SK-N-SH treated with all-trans-retinoic acid at 6 μM for 48 hours (cell line): ENCODE results near the gene KRT73.

Experiments used
- CREB5 ChIP-seq: fragments of 250-450 bp; sonication (Bioruptor Pico); IDR thresholded peaks from 2 replicates; pipeline ENCODE4 v1.5.1; 2020; ENCODE audit warnings: low read depth, mild to moderate bottlenecking, moderate library complexity
- CSDC2 ChIP-seq: fragments of 250-450 bp; sonication (Bioruptor Pico); IDR thresholded peaks from 2 replicates; pipeline ENCODE4 v1.5.0; 2020; ENCODE audit warnings: mild to moderate bottlenecking, moderate library complexity
- CSRNP3 ChIP-seq: fragments of 250-450 bp; sonication (Bioruptor Pico); IDR thresholded peaks from 2 replicates; pipeline ENCODE4 v1.5.1; 2021; ENCODE audit warnings: mild to moderate bottlenecking, moderate library complexity
- ESRRG ChIP-seq: fragments of 250-450 bp; sonication (Bioruptor Pico); IDR thresholded peaks from 2 replicates; pipeline ENCODE4 v1.6.1; 2021; ENCODE audit warnings: mild to moderate bottlenecking
- GLIS3 ChIP-seq: fragments of 250-450 bp; sonication (Bioruptor Pico); IDR thresholded peaks from 2 replicates; pipeline ENCODE4 v1.5.0; 2020; ENCODE audit warnings: mild to moderate bottlenecking, moderate library complexity
- ISL1 ChIP-seq: fragments of 250-450 bp; sonication (Bioruptor Pico); IDR thresholded peaks from 2 replicates; pipeline ENCODE4 v2.1.2; 2022; ENCODE audit warnings: mild to moderate bottlenecking, moderate library complexity
- OSR1 ChIP-seq: fragments of 250-450 bp; sonication (Bioruptor Pico); IDR thresholded peaks from 2 replicates; pipeline ENCODE4 v1.8.0; 2022; ENCODE audit warnings: moderate library complexity, mild to moderate bottlenecking, inconsistent platforms
- PATZ1 ChIP-seq: fragments of 250-450 bp; sonication (Bioruptor Pico); IDR thresholded peaks from 2 replicates; pipeline ENCODE4 v1.8.0; 2020; ENCODE audit warnings: mild to moderate bottlenecking, moderate library complexity, borderline replicate concordance
- POU6F1 ChIP-seq: fragments of 250-450 bp; sonication (Bioruptor Pico); IDR thresholded peaks from 2 replicates; pipeline ENCODE4 v1.8.0; 2021; ENCODE audit warnings: low read depth, mild to moderate bottlenecking, moderate library complexity, borderline replicate concordance
- RARB ChIP-seq: fragments of 250-450 bp; sonication (Bioruptor Pico); IDR thresholded peaks from 2 replicates; pipeline ENCODE4 v1.8.0; 2021; ENCODE audit warnings: mild to moderate bottlenecking, moderate library complexity
- TCF4 ChIP-seq: fragments of 250-450 bp; sonication (Bioruptor Pico); IDR thresholded peaks from 2 replicates; pipeline ENCODE4 v1.8.0; 2021; ENCODE audit warnings: mild to moderate bottlenecking, moderate library complexity, borderline replicate concordance
- TOX ChIP-seq: fragments of 250-450 bp; sonication (Bioruptor Pico); IDR thresholded peaks from 2 replicates; pipeline ENCODE4 v1.8.0; 2021; ENCODE audit warnings: mild to moderate bottlenecking, moderate library complexity, borderline replicate concordance
- ZFP3 ChIP-seq: fragments of 250-450 bp; sonication (Bioruptor Pico); IDR thresholded peaks from 2 replicates; pipeline ENCODE4 v1.5.0; 2020; ENCODE audit warnings: mild to moderate bottlenecking, moderate library complexity
- ZFP30 ChIP-seq: fragments of 450-650 bp; formaldehyde crosslinking; IDR thresholded peaks from 2 replicates; pipeline ENCODE4 v1.5.0; 2022; ENCODE audit warnings: mild to moderate bottlenecking, moderate library complexity

GRCh38 chr12:52660934-52661499 is 42.7 kb upstream of the KRT73 start:
- TF ChIP-seq ZFP30 (no peak), RARB (no peak), POU6F1 (CRISPR knock-in tag) (no peak), PATZ1 (CRISPR knock-in tag) (no peak), TCF4 (CRISPR knock-in tag) (no peak), OSR1 (CRISPR knock-in tag) (no peak), CSRNP3 (CRISPR knock-in tag) (no peak), CREB5 (no peak), TOX (CRISPR knock-in tag) (no peak), CSDC2 (CRISPR knock-in tag) (no peak), ISL1 (CRISPR knock-in tag) (no peak), ZFP3 (CRISPR knock-in tag) (no peak), GLIS3 (CRISPR knock-in tag) (no peak), ESRRG (CRISPR knock-in tag) (no peak)
